Kidney glomerular epithelial cell (primary cell): Measurements from ENCODE around the gene MYLIP.

Source experiments
- DNase-seq: peaks from one replicate; lab custom pipeline; 2025; lab: John Stamatoyannopoulos, UW

MYLIP gene

GRCh38 chr6:16128759-16129622 lies at the start of gene MYLIP:
TSS of gene MYLIP (plus strand) at chr6:16129086. CDS start at chr6:16129323, 237 bp downstream.
- DNase-seq = peak; percentile 56

- DNase-seq = no peak
These were observed 49.5 kb upstream of the MYLIP start for GRCh38 chr6:16079354-16079753.

- DNase-seq = no peak
These were observed 48.7 kb upstream of the MYLIP start for GRCh38 chr6:16080204-16080603.

- DNase-seq = no peak
These were observed 47.6 kb upstream of the MYLIP start for GRCh38 chr6:16081326-16081725.

GRCh38 chr6:16082361-16082760 lies 46.5 kb upstream of the MYLIP start:
- no peak for DNase-seq

- DNase-seq = no peak
These were observed 41.9 kb upstream of the MYLIP start for GRCh38 chr6:16086965-16087364.

GRCh38 chr6:16087386-16087785 lies 41.5 kb upstream of the MYLIP start:
- DNase-seq = no peak

GRCh38 chr6:16088409-16088808 lies 40.5 kb upstream of the MYLIP start:
- no peak for DNase-seq

- DNase-seq = no peak
These were observed 39.4 kb upstream of the MYLIP start for GRCh38 chr6:16089232-16090062.

GRCh38 chr6:16090452-16090851 lies 38.4 kb upstream of the MYLIP start:
- no peak for DNase-seq

- no peak for DNase-seq
These were observed 38.0 kb upstream of the MYLIP start for GRCh38 chr6:16090920-16091319.

GRCh38 chr6:16092140-16092539 lies 36.7 kb upstream of the MYLIP start:
- no peak for DNase-seq

- no peak for DNase-seq
These were observed 35.9 kb upstream of the MYLIP start for GRCh38 chr6:16092990-16093389.

GRCh38 chr6:16095180-16095579 lies 33.7 kb upstream of the MYLIP start:
- no peak for DNase-seq

GRCh38 chr6:16097382-16098171 lies 31.3 kb upstream of the MYLIP start:
- no peak for DNase-seq

- no peak for DNase-seq
These were observed 30.7 kb upstream of the MYLIP start for GRCh38 chr6:16098211-16098610.

GRCh38 chr6:16102208-16102607 lies 26.7 kb upstream of the MYLIP start:
- DNase-seq = no peak

- DNase-seq = no peak
These were observed 25.2 kb upstream of the MYLIP start for GRCh38 chr6:16103722-16104121.

GRCh38 chr6:16104624-16105433 lies 24.1 kb upstream of the MYLIP start:
- DNase-seq = no peak

- DNase-seq = no peak
These were observed 23.0 kb upstream of the MYLIP start for GRCh38 chr6:16105854-16106253.

- DNase-seq = no peak
These were observed 21.7 kb upstream of the MYLIP start for GRCh38 chr6:16106991-16107787.
